ENCODE results near the gene APLP2. TPM values are rescaled to one million over a fixed set of nuclear protein-coding genes. Genes with fewer than 3 reads are reported as not detected.

The APLP2 gene
- total RNA-seq, 1 experiment from 2014 or later, result 210 TPM

GRCh38 chr11:130174642-130175041 lies 104.9 kb downstream of the APLP2 start (continued):
- TF ChIP-seq POLR2A (IDR thresholded peaks at IDR 0.05; ENCODE audit: borderline replicate concordance, extremely low read depth, insufficient read depth, insufficient read length) (no peak), EGR1 (IDR thresholded peaks at IDR 0.05; ENCODE audit: low read depth) (no peak), SRF (IDR thresholded peaks at IDR 0.05; ENCODE audit: low read depth) (no peak), SP1 (IDR thresholded peaks at IDR 0.05; ENCODE audit: low read depth) (no peak), EZH2 (IDR thresholded peaks at IDR 0.05) (no peak), ELF1 (IDR thresholded peaks at IDR 0.05; ENCODE audit: borderline replicate concordance, low read depth) (no peak), ZFX (IDR thresholded peaks at IDR 0.05) (no peak), YY1 (IDR thresholded peaks at IDR 0.05; ENCODE audit: extremely low read depth, insufficient replicate concordance, low read depth, low read length) (no peak), JUND (IDR thresholded peaks at IDR 0.05) (no peak), SIN3A (IDR thresholded peaks at IDR 0.05; ENCODE audit: low read depth) (no peak)
- TF ChIP-seq, protein P1, sequence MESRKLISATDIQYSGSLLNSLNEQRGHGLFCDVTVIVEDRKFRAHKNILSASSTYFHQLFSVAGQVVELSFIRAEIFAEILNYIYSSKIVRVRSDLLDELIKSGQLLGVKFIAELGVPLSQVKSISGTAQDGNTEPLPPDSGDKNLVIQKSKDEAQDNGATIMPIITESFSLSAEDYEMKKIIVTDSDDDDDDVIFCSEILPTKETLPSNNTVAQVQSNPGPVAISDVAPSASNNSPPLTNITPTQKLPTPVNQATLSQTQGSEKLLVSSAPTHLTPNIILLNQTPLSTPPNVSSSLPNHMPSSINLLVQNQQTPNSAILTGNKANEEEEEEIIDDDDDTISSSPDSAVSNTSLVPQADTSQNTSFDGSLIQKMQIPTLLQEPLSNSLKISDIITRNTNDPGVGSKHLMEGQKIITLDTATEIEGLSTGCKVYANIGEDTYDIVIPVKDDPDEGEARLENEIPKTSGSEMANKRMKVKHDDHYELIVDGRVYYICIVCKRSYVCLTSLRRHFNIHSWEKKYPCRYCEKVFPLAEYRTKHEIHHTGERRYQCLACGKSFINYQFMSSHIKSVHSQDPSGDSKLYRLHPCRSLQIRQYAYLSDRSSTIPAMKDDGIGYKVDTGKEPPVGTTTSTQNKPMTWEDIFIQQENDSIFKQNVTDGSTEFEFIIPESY (IDR thresholded peaks at IDR 0.05; ENCODE audit: extremely low read depth, insufficient replicate concordance, low read length), result no peak
- TF ChIP-seq, protein P2, sequence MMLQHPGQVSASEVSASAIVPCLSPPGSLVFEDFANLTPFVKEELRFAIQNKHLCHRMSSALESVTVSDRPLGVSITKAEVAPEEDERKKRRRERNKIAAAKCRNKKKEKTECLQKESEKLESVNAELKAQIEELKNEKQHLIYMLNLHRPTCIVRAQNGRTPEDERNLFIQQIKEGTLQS (IDR thresholded peaks at IDR 0.05), result no peak

DNA sequence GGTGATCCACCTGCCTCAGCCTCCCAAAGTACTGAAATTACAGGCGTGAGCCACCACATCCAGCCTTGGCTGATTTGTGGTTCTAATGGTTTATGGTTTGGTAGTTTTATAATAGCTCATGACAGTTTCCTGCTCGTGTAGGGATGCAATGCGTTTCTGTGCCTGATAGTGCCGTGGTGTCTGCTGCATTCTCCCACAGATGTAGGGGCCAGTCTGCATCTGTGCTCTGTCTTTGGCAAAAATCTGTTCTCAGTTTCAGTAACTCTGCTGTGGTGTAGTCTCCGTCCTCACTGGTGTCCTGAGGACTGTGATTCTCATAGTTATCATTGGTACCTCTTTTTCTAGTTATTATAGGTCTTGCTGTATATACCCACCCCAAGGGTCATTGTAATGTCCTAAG lies 106.2 kb downstream of the APLP2 start:
- DNase-seq (ENCODE audit: low read depth, low spot score), result no peak
- Histone ChIP-seq H2AFZ (ENCODE audit: low read depth, low read length, poor library complexity, severe bottlenecking) (no peak overlapping the region), H3K27ac (ENCODE audit: low read depth, low read length) (no peak overlapping the region), H3K9ac (ENCODE audit: low read length) (no peak overlapping the region), H3K36me3 (ENCODE audit: control insufficient read depth in 1 of 2, insufficient read depth in 2 of 2, low read length in 2 of 2) (no peaks in the 10 kb centered on the region), H3K79me2 (ENCODE audit: insufficient read depth, low read length) (peaks cover 85% of the 10 kb centered on the region), H3K4me2 (ENCODE audit: low read length) (no peak overlapping the region), H3K4me1 (ENCODE audit: control insufficient read depth in 1 of 2, insufficient read depth in 2 of 2, low read length in 2 of 2) (peaks cover 1 to 27% of the 10 kb centered on the region in 2 experiments; a peak in 2 of 4 replicates), H3K9me2 (ENCODE audit: insufficient read depth) (no peaks in the 10 kb centered on the region), H3K4me3 (replicated peaks in 1 of 2; ENCODE audit: low read depth in 1 of 2, low read length in 2 of 2) (no peak overlapping the region), H3K27me3 (ENCODE audit: insufficient read depth, low read length) (no peaks in the 10 kb centered on the region), H4K20me1 (ENCODE audit: insufficient read depth) (peaks cover 6% of the 10 kb centered on the region; the same call in 1 of the 2 replicates), H3K9me3 (ENCODE audit: control insufficient read depth in 1 of 2, insufficient read depth in 1 of 2, low read depth in 1 of 2, low read length in 2 of 2) (no peaks in the 10 kb centered on the region)
- BruUV-seq (replicated peaks), result no TSS peak
- ATAC-seq, result no peak
- CTCF ChIA-PET, result no interaction called here
- RAD21 ChIA-PET (ENCODE audit: low non-redundant PET in 1 of 2, low total read pairs in 2 of 2, uncharacterized antibody in 2 of 2, unreplicated experiment in 2 of 2), result no interaction called here
- POLR2A ChIA-PET, result no interaction called here
- intact Hi-C loops (cut with micrococcal nuclease), result no loop called here
- TF ChIP-seq CEBPB (IDR thresholded peaks at IDR 0.05; ENCODE audit: low read depth), result no peak
- no peak for TF ChIP-seq ZFX (IDR thresholded peaks at IDR 0.05)
- TF ChIP-seq, protein P3, sequence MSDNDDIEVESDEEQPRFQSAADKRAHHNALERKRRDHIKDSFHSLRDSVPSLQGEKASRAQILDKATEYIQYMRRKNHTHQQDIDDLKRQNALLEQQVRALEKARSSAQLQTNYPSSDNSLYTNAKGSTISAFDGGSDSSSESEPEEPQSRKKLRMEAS (IDR thresholded peaks at IDR 0.05), result no peak
- no peak for TF ChIP-seq POLR2A (IDR thresholded peaks at IDR 0.05; ENCODE audit: borderline replicate concordance, extremely low read depth, insufficient read depth, insufficient read length)
- no peak for TF ChIP-seq SP1 (IDR thresholded peaks at IDR 0.05; ENCODE audit: low read depth)
- TF ChIP-seq EZH2 (IDR thresholded peaks at IDR 0.05), result no peak
- TF ChIP-seq, protein P1 (IDR thresholded peaks at IDR 0.05; ENCODE audit: extremely low read depth, insufficient replicate concordance, low read length), result no peak
- TF ChIP-seq, protein P2 (IDR thresholded peaks at IDR 0.05), result no peak
- no peak for TF ChIP-seq EZH2phosphoT487 (IDR thresholded peaks at IDR 0.05; ENCODE audit: borderline replicate concordance)
- TF ChIP-seq CTCF (IDR thresholded peaks at IDR 0.05 in 2 of 3, conservative IDR thresholded peaks at IDR 0.05 in 1 of 3; ENCODE audit: borderline replicate concordance in 1 of 3, insufficient read depth in 1 of 3, low read depth in 2 of 3, low read length in 2 of 3), result no peak
- TF ChIP-seq SRF (IDR thresholded peaks at IDR 0.05; ENCODE audit: low read depth), result no peak
- TF ChIP-seq YY1 (IDR thresholded peaks at IDR 0.05; ENCODE audit: extremely low read depth, insufficient replicate concordance, low read depth, low read length), result no peak
